ENCODE results near the gene LILRA1. TPM values are rescaled to one million over a fixed set of nuclear protein-coding genes. Genes with fewer than 3 reads are reported as not detected.
"Not testable (repeated sequence)": the region's sequence is repeated elsewhere in the genome, so short reads cannot be mapped to it uniquely, and the experiment has no call there.

The LILRA1 gene
- total and polyA plus RNA-seq, 12 donors: 0.30 to 5.5 (median 1.0) TPM

GRCh38 chr19:54630782-54631181, 37.4 kb downstream of the LILRA1 start:
- no peak for DNase-seq
- Histone ChIP-seq H3K4me1 (replicated peaks in 1 of 2) (no peaks in the 10 kb centered on the region), H3K36me3 (replicated peaks in 1 of 2) (no peaks in the 10 kb centered on the region), H3K9me3 (replicated peaks in 1 of 3) (no peaks in the 10 kb centered on the region), H3K27ac (peak overlapping the region in 1 of 5 donors; percentile 40), H3K27me3 (peaks cover 2% of the 10 kb centered on the region), H3K4me3 (peak overlapping the region in 1 of 4 donors; percentile 32)
- intact Hi-C loops (cut with DNase I): no loop called here
- 0 to 51% (median 32%) methylated on average over 1 to 6 of the region's 6 CpGs for WGBS, 4 donors
- no peak for TF ChIP-seq POLR2A (IDR thresholded peaks at IDR 0.05)
- no peak for TF ChIP-seq CTCF (IDR thresholded peaks at IDR 0.05)

GRCh38 chr19:54631489-54632337, 38.3 kb downstream of the LILRA1 start:
- H3K27me3 ChIP-seq; H3K9me3 ChIP-seq (replicated peaks in 1 of 3); H3K36me3 ChIP-seq (replicated peaks in 1 of 2); H3K27ac ChIP-seq; H3K4me1 ChIP-seq (replicated peaks in 1 of 2); H3K4me3 ChIP-seq; intact Hi-C loops (cut with DNase I); DNase-seq: not testable (repeated sequence)
- 61 to 72% (median 67%) methylated on average over 10 to 23 of the region's 23 CpGs for WGBS, 4 donors

- H3K36me3 ChIP-seq (replicated peaks in 1 of 2); intact Hi-C loops (cut with DNase I); H3K9me3 ChIP-seq (replicated peaks in 1 of 3); H3K27me3 ChIP-seq; DNase-seq; H3K4me3 ChIP-seq; H3K4me1 ChIP-seq (replicated peaks in 1 of 2); H3K27ac ChIP-seq: not testable (repeated sequence)
- WGBS, 4 donors: 67 to 79% (median 74%) methylated on average over 4 to 16 of the region's 16 CpGs
Observed at GRCh38 chr19:54632517-54632916, 39.1 kb downstream of the LILRA1 start.

- intact Hi-C loops (cut with DNase I): no loop called here
- H3K4me3 ChIP-seq: no peak overlapping the region
- H3K27me3 ChIP-seq: peaks cover 2% of the 10 kb centered on the region
- H3K36me3 ChIP-seq (replicated peaks in 1 of 2): no peaks in the 10 kb centered on the region
- no peak for TF ChIP-seq POLR2A (IDR thresholded peaks at IDR 0.05)
- no peak for TF ChIP-seq CTCF (IDR thresholded peaks at IDR 0.05)
- H3K4me1 ChIP-seq (replicated peaks in 1 of 2): no peaks in the 10 kb centered on the region
- H3K27ac ChIP-seq: no peak overlapping the region
- WGBS, 4 donors: 60 to 66% (median 64%) methylated on average over 6 to 7 of the region's 7 CpGs; no CpG with 5 or more reads in 1 of the 4 donors
- no peak for DNase-seq
- no peaks in the 10 kb centered on the region for H3K9me3 ChIP-seq (replicated peaks in 1 of 3)
Observed at GRCh38 chr19:54633401-54633800, 40.0 kb downstream of the LILRA1 start.

GRCh38 chr19:54636081-54636480, 42.6 kb downstream of the LILRA1 start:
- H3K27ac ChIP-seq; H3K27me3 ChIP-seq; intact Hi-C loops (cut with DNase I); H3K4me3 ChIP-seq; H3K4me1 ChIP-seq (replicated peaks in 1 of 2); H3K36me3 ChIP-seq (replicated peaks in 1 of 2); DNase-seq; H3K9me3 ChIP-seq (replicated peaks in 1 of 3): not testable (repeated sequence)
- WGBS, 4 donors: 15 to 52% (median 26%) methylated on average over 11 to 12 of the region's 12 CpGs

- no peaks in the 10 kb centered on the region for H3K27me3 ChIP-seq
- DNase-seq: no peak
- intact Hi-C loops (cut with DNase I): no loop called here
Observed at GRCh38 chr19:54638683-54639082, 45.3 kb downstream of the LILRA1 start.

GRCh38 chr19:54642953-54643352, 49.5 kb downstream of the LILRA1 start:
- H3K27ac ChIP-seq: peak overlapping the region in 1 of 5 donors; percentile 40
- intact Hi-C loops (cut with DNase I); H3K36me3 ChIP-seq (replicated peaks in 1 of 2); H3K4me1 ChIP-seq (replicated peaks in 1 of 2); H3K4me3 ChIP-seq; H3K9me3 ChIP-seq (replicated peaks in 1 of 3); H3K27me3 ChIP-seq: not testable (repeated sequence)
- peak in 1 of 7 donors; percentile 14 for DNase-seq
- 52 to 71% (median 57%) methylated on average over 5 of the region's 5 CpGs for WGBS, 4 donors

More at GRCh38 chr19:54638683-54639082, 45.3 kb downstream of the LILRA1 start:
- WGBS, 4 donors: 84 to 88% (median 86%) methylated on average over 18 of the region's 18 CpGs
- H3K9me3 ChIP-seq (replicated peaks in 1 of 3): no peaks in the 10 kb centered on the region
- TF ChIP-seq POLR2A (IDR thresholded peaks at IDR 0.05) (no peak), CTCF (IDR thresholded peaks at IDR 0.05) (no peak)
- H3K4me1 ChIP-seq (replicated peaks in 1 of 2): no peaks in the 10 kb centered on the region
- H3K27ac ChIP-seq: no peak overlapping the region
- H3K36me3 ChIP-seq (replicated peaks in 1 of 2): no peaks in the 10 kb centered on the region
- no peak overlapping the region for H3K4me3 ChIP-seq

- H3K27ac ChIP-seq: peak overlapping the region in 2 of 5 donors; percentile 48 to 72
- intact Hi-C loops (cut with DNase I); H3K4me3 ChIP-seq; H3K9me3 ChIP-seq (replicated peaks in 1 of 3); H3K4me1 ChIP-seq (replicated peaks in 1 of 2); H3K36me3 ChIP-seq (replicated peaks in 1 of 2); H3K27me3 ChIP-seq: not testable (repeated sequence)
- WGBS, 4 donors: 58 to 71% (median 67%) methylated on average over 6 of the region's 6 CpGs
- peak in 1 of 7 donors; percentile 15 for DNase-seq
Observed at GRCh38 chr19:54643583-54643982, 50.2 kb downstream of the LILRA1 start.
